ENCODE data around the gene RRBP1. TPM values are rescaled to one million over a fixed set of nuclear protein-coding genes. Genes with fewer than 3 reads are reported as not detected.

Gene RRBP1, protein sequence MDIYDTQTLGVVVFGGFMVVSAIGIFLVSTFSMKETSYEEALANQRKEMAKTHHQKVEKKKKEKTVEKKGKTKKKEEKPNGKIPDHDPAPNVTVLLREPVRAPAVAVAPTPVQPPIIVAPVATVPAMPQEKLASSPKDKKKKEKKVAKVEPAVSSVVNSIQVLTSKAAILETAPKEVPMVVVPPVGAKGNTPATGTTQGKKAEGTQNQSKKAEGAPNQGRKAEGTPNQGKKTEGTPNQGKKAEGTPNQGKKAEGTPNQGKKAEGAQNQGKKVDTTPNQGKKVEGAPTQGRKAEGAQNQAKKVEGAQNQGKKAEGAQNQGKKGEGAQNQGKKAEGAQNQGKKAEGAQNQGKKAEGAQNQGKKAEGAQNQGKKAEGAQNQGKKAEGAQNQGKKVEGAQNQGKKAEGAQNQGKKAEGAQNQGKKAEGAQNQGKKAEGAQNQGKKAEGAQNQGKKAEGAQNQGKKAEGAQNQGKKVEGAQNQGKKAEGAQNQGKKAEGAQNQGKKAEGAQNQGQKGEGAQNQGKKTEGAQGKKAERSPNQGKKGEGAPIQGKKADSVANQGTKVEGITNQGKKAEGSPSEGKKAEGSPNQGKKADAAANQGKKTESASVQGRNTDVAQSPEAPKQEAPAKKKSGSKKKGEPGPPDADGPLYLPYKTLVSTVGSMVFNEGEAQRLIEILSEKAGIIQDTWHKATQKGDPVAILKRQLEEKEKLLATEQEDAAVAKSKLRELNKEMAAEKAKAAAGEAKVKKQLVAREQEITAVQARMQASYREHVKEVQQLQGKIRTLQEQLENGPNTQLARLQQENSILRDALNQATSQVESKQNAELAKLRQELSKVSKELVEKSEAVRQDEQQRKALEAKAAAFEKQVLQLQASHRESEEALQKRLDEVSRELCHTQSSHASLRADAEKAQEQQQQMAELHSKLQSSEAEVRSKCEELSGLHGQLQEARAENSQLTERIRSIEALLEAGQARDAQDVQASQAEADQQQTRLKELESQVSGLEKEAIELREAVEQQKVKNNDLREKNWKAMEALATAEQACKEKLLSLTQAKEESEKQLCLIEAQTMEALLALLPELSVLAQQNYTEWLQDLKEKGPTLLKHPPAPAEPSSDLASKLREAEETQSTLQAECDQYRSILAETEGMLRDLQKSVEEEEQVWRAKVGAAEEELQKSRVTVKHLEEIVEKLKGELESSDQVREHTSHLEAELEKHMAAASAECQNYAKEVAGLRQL (N-terminal part only)
- 78.3 and 185 TPM in 2 replicates for total RNA-seq

DNA sequence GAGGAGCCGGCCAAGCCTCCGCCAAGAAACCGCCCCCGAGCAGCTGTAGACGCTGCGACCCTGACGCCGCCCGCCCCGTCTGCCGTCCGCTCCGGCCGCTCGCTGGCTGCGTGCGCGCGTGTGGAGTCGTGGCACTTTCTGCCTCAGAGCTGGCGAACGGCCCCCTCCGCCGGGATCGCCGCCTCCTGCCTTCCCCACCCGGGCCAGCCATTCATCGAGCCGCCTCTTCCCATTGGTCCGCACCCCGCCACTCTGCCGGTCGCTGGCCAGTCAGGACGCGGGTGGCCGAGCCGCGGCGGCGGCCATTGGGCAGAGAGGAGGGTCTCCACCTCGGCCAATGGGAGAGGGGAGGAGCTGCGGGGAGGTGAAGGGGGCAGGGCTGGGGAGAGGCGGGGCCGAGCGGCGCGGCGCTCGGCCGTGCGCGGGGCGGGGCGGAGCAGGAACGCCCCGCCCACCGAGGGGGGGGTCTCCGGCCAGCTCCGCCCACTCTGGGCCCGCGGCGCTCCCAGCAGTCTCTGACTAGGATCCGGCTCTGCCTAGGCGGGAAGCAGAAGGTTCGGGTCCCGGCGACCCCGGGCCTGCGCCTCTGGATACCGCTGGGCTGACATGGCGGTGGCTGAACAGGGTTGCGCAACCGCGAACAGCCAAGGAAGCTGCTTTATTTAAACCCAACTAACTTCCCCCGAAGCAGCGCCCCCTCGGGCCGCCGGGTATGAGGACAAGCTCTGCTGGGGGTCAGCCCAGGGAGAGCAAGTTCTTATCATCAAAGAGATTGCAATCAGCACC, at the start of gene RRBP1:
TSS of gene RRBP1 (minus strand) at position 140 of the 786 bp plus-strand sequence. CDS start 21,735 bp downstream, outside the sequence.

DNA sequence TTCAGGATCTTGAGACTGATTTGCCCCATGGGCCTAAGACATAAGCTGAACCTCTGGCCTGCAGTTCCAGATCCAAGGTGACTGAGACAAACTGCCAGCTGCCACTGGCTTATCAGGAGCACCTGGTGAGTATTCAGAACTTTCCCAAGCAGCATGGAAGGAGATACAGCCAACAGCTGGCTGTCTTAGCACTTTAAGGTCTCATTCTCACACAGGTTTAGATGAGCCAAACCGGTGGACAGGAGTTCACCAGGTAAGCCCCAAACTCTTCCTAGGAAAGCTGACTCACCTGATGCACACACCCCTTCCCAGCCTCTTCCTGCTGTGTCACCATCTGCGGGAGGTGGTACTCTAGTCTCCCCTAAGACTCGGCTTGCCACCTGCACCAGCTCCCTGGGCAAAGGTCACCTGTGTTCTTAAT, 17.9 kb upstream of the RRBP1 start, which contains the start of gene BANF2:
TSS of gene BANF2 (plus strand) at position 36 of the 421 bp plus-strand sequence. CDS start 25,060 bp downstream, outside the sequence.

DNA sequence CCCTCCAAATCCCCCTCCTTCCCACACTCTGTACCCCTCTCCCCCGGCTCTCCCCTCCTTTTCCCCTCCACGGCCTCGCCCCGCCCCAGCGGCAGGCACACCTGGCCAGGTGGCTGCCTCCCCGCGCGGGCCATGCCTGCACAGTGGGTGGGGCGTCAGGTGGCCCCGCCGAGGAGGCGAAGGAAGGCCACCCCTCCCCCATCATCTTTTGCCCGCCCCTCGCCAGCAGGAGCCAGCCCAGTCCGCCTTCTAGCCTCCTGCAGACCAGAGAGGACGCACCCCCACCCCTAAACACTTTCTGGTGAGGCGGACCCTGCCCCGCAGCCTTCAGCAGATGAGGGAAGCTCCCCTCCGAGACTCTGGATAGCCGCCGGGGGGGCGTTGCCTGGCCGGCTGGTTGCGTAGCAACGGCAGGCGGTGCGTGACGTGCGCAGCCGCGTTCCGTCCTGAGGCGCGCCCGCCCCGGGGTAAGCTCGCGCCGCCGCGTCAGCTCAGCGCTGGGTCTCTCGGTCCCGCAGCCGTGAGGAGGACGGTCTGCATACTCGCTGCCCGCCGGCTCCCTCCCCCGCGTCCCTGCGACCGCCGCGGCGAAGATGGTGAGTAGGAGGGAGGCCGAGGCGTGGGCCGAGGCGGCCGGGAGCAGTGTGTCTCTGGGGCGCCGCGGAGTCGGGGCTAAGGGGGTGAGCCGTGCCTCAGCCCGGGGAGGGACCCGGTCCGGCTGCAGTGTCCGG, 112.3 kb downstream of the RRBP1 start, which contains the start of gene DSTN:
TSS of gene DSTN (plus strand) at position 460 of the 731 bp plus-strand sequence. CDS start at position 594, 134 bp downstream.

Other genes starting within 250 kb of the RRBP1 start
- 2.1 and 2.5 TPM in 2 replicates for gene BFSP1, start 150.9 kb downstream of the RRBP1 start, total RNA-seq
- gene DSTN, start 112.2 kb downstream of the RRBP1 start, total RNA-seq, result 311 and 337 TPM in 2 replicates
- gene BANF2, start 17.7 kb upstream of the RRBP1 start, total RNA-seq, result not detected in 2 replicates